BJ (cell line): ENCODE measurements around the gene TSPAN18. TPM values are rescaled to one million over a fixed set of nuclear protein-coding genes. Genes with fewer than 3 reads are reported as not detected.

Experiments used
- CTCF ChIA-PET: fragments of 350-600 bp; formaldehyde crosslinking; extraction: SDS; loops from one replicate; lab custom pipeline; 2021; ENCODE audit warnings: antibody characterized with exemption, inconsistent platforms; lab: Yijun Ruan, JAX
- POLR2A ChIA-PET: fragments of 300-600 bp; sonication (Branson Sonifier 250); formaldehyde crosslinking; extraction: SDS; loops from one replicate; lab custom pipeline; 2021; ENCODE audit warnings: antibody characterized with exemption; lab: Charles Lee
- DNase-seq: peaks from one replicate; pipeline ENCODE4 v3.0.0-alpha.2; 2011; ENCODE audit warnings: low read depth
- H3K27me3 ChIP-seq: 2 replicates; pipeline ENCODE4 v1.6.0; 2011; ENCODE audit warnings: low read length; ENCODE audit not compliant: control insufficient read depth, insufficient read depth
- H3K36me3 ChIP-seq: 2 replicates; pipeline ENCODE4 v1.5.1; 2011; ENCODE audit warnings: low read length; ENCODE audit not compliant: control insufficient read depth, insufficient read depth
- H3K4me3 ChIP-seq: 2 replicates; pipeline ENCODE4 v1.5.1; 2011; ENCODE audit warnings: low read depth, mild to moderate bottlenecking, control low read depth, low read length
- polyA plus RNA-seq: library from polyadenylated mRNA; depleted of rRNA; stranded (reverse); fragments of >200 nt; gene quantifications from 2 replicates; pipeline ENCODE4 v1.2.3, GENCODE V29; 2011
- TF ChIP-seq, protein P1 (sequence below): IDR thresholded peaks from 2 replicates; pipeline ENCODE4 v1.5.1; 2011; ENCODE audit warnings: low read depth, mild to moderate bottlenecking, control low read depth, inconsistent platforms, low read length, moderate library complexity; ENCODE audit not compliant: insufficient read depth

Gene TSPAN18
- polyA plus RNA-seq, 1 experiment: 0.55 TPM

DNA sequence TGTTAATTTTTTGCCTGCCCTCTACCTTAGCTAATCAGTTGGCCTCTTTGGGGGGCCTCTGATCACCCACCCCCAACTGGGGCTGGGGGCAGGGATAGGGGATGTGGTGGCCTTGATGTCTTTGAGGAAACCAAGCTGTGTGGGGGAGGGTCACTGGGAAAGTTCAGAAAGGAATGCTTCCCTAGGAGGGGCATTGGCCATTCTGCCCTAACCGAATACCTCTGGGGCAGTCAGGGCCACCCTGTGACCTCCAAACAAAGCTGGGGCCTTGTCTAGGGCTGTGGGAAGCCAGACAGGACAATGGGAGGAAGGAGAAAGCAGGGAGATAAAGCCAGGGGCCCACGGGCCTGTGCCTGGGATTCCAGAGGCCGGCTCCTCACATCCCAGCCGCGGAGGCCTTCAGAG, 97.5 kb downstream of the TSPAN18 start:
- TF ChIP-seq, protein P1, sequence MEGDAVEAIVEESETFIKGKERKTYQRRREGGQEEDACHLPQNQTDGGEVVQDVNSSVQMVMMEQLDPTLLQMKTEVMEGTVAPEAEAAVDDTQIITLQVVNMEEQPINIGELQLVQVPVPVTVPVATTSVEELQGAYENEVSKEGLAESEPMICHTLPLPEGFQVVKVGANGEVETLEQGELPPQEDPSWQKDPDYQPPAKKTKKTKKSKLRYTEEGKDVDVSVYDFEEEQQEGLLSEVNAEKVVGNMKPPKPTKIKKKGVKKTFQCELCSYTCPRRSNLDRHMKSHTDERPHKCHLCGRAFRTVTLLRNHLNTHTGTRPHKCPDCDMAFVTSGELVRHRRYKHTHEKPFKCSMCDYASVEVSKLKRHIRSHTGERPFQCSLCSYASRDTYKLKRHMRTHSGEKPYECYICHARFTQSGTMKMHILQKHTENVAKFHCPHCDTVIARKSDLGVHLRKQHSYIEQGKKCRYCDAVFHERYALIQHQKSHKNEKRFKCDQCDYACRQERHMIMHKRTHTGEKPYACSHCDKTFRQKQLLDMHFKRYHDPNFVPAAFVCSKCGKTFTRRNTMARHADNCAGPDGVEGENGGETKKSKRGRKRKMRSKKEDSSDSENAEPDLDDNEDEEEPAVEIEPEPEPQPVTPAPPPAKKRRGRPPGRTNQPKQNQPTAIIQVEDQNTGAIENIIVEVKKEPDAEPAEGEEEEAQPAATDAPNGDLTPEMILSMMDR: no peak
- POLR2A ChIA-PET: no interaction called here
- Histone ChIP-seq H3K4me3 (no peak overlapping the region), H3K36me3 (no peaks in the 10 kb centered on the region), H3K27me3 (peaks cover 3% of the 10 kb centered on the region; the same call in 1 of the 2 replicates)
- CTCF ChIA-PET: interaction anchor here (1.5 to 2.9 kb wide), 3 partner anchors 12 to 48 kb away, joined by 4 to 9 read pairs (median 6); no protein-coding TSS in a partner anchor
- DNase-seq: no peak

DNA sequence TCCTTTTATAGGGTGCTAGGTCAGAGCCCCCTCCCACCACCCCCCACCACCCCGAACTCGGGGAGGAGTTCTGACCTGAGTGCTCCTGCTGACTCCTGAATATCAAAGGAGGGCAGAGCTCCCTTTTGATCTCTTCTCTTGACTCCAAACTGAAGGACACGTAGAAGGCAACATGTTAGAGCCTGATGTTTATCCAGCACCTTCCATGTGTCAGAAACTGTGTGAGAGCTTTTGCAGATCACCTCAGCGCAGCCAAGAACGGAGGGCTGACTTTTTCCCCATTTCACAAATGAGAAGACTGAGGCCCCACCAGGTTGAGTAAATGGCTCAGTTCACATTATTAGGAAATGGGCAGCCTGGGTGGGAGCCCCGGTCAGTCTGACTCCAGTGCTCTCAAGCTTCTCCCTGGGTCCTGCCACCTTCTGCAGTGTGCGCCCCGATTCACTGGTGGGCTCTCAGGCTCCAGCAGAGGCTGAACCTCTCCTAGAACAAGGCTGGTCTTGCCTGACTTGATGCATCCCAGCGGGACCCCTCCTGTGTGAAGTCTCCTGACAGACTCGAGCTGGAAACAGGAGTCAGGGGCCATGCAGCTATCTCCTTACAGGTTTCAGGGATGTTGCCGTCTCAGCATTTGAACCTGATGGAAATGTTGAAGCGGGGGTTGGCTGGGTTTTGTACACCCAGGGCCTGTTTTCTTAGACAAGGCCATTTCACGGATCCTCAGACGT, 98.5 kb downstream of the TSPAN18 start:
- ChIA-PET CTCF (interaction anchor here (1.5 to 2.9 kb wide), 3 partner anchors 11 to 49 kb away, joined by 4 to 9 read pairs (median 6); no protein-coding TSS in a partner anchor), POLR2A (no interaction called here)
- H3K36me3 ChIP-seq: no peaks in the 10 kb centered on the region
- H3K27me3 ChIP-seq: peaks cover 2% of the 10 kb centered on the region; the same call in 1 of the 2 replicates
- no peak overlapping the region for H3K4me3 ChIP-seq
- no peak for DNase-seq
- TF ChIP-seq, protein P1: no peak

DNA sequence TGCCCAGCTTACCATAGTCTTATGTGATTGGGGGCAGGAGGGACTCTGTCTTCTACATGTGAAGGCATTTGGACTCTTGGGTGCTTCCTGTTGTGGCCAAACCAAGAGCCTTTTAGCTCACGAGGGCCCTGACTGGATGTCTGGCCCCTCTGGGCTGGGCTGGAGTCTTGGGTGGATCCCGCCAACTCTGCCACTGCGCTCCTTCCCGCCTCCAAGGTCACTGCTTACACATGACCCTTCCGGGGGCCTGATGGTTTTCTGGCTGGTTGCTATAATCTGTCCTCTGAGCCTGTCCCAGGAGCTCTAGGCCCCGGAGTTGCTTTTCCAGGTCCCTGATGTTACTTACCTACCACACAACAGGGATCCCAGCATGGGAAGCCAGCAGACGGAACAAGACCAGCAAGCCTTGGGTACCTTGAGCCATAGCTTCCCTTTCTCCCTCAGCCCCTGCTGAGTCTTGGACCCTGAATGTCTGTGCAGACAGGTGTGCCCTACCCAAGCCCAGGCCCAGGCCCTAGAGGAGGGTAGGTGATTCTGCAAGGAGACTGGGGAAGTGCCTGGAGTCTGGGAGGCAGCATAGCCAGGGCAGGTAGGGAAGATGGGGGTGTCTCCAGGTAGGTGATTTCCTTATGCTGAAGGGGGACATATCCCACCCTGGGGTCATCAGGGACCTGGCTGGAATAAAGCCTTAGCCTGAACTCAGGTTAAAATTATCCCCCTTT, 100.3 kb downstream of the TSPAN18 start:
- TF ChIP-seq, protein P1: no peak
- Histone ChIP-seq H3K27me3 (peaks cover 2% of the 10 kb centered on the region), H3K36me3 (no peaks in the 10 kb centered on the region), H3K4me3 (no peak overlapping the region)
- CTCF ChIA-PET: interaction anchor here (0.8 kb wide), 1 partner anchor 51 kb away, joined by 3 read pairs; no protein-coding TSS in a partner anchor
- POLR2A ChIA-PET: no interaction called here
- no peak for DNase-seq

DNA sequence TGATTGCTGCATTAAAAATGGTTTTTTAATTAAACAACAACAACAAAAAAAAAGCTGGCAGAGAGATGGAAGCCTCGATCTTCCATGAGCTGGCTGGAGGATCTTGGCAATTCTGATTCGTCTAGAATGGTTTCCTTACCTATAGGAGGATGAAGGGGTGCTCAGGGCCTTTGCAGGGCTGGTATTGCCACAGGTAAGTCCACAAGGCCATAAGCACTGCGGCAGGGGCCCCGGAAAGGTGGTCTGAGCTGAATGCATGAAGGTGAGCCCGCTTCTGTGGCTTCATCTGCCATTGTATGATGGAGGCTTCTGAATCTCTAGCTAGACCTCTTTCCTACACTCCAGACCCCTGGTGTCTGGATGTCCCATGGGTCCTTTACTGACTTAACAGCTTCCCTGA, 101.5 kb downstream of the TSPAN18 start:
- Histone ChIP-seq H3K36me3 (no peaks in the 10 kb centered on the region), H3K4me3 (no peak overlapping the region), H3K27me3 (peaks cover 3% of the 10 kb centered on the region; the same call in 1 of the 2 replicates)
- TF ChIP-seq, protein P1: no peak
- DNase-seq: no peak
- CTCF ChIA-PET: no interaction called here
- POLR2A ChIA-PET: no interaction called here

DNA sequence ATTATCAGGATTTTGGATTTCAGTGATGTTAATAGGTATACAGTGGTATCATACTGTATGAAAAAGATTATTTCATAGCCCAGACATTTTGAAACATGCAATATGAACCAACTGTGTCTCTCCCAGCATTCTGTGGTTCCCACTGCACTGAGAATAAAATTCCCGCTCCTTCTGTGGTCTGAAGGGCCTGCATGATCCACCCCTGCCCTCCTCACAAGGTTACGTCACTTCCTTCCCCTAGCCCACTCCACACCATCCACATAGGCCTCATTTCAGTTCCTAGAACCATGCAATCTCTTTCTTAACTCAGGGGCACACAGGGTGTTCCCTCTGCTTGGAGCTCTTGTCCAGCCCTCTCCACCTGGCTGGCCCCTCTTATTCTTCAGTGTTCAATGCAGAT, 103.1 kb downstream of the TSPAN18 start:
- ChIA-PET POLR2A (no interaction called here), CTCF (no interaction called here)
- H3K4me3 ChIP-seq: no peak overlapping the region
- TF ChIP-seq, protein P1: no peak
- H3K27me3 ChIP-seq: peaks cover 5% of the 10 kb centered on the region
- no peaks in the 10 kb centered on the region for H3K36me3 ChIP-seq
- DNase-seq: no peak
